ENCODE measurements around the gene NISCH.

NISCH gene

GRCh38 chr3:52477076-52477795 is 21.8 kb downstream of the NISCH start:
- DNase-seq: no peak

- DNase-seq: no peak
These were observed 22.3 kb downstream of the NISCH start for GRCh38 chr3:52477796-52478095.

DNA sequence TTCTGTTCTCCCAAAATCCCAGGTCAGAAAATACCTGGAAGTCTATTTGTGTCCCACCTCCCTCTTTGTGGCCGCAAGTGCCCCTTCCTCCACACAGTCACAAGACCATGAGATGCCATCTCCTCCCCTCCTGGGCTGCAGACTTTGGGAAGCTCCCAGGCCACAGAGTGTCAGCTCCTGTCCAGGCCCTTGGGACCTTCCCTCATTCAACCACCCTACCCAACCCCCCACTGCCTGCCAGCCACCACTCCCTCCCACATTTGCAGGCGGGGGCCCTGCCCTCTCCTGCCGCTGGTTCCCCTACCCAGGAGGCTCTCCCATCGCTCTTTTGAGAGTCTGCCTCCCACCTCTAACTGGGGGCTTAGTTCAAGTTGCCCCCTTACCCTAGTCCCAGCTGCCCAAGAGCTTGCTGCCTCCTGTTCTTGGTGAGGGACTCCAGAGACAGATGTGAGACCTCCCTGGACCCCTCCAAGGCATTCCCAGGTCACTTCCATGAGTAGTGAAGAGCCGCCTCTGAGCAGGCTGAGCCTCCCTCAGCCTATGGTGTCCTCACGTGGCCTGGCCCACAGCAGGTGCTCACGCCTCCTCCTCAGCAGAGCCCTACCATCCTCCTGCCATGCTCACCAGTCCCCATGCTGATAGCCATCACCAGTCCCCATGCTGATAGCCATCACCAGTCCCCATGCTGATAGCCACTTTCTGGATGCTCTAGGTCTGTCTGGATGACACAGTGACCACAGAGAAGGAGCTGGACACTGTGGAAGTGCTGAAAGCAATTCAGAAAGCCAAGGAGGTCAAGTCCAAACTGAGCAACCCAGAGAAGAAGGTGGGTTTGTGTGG is 23.9 kb downstream of the NISCH start:
- no peak for DNase-seq

DNA sequence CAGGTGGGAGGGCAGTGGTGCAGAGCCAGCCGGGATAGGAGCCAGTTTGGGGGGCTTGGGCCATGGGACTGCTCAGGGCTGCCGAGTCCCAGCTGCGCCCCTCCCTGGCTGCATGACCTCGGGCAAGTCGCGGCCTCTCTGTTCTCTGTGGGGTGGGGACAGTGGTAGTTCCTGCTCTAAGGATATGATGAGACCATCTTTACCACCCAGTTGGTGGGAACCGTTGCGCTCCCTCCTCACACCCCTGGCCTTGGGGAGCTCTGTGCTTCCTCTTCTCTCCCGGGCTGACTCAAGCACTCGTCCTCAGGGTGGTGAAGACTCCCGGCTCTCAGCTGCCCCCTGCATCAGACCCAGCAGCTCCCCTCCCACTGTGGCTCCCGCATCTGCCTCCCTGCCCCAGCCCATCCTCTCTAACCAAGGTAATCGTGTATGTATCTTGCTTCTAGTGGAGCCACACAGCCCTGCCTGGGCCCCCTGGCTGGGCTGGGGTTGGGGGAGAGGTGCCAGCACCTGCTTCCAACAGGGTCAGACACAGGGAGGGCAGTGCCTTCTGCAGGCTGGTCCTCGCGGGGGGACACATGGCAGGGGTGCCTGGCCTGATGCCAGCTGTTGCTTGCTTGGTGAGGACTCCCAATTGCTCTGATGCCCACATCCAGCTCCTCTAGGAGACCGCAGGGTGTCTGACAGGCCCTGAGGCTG is 24.6 kb downstream of the NISCH start:
- no peak for DNase-seq

DNA sequence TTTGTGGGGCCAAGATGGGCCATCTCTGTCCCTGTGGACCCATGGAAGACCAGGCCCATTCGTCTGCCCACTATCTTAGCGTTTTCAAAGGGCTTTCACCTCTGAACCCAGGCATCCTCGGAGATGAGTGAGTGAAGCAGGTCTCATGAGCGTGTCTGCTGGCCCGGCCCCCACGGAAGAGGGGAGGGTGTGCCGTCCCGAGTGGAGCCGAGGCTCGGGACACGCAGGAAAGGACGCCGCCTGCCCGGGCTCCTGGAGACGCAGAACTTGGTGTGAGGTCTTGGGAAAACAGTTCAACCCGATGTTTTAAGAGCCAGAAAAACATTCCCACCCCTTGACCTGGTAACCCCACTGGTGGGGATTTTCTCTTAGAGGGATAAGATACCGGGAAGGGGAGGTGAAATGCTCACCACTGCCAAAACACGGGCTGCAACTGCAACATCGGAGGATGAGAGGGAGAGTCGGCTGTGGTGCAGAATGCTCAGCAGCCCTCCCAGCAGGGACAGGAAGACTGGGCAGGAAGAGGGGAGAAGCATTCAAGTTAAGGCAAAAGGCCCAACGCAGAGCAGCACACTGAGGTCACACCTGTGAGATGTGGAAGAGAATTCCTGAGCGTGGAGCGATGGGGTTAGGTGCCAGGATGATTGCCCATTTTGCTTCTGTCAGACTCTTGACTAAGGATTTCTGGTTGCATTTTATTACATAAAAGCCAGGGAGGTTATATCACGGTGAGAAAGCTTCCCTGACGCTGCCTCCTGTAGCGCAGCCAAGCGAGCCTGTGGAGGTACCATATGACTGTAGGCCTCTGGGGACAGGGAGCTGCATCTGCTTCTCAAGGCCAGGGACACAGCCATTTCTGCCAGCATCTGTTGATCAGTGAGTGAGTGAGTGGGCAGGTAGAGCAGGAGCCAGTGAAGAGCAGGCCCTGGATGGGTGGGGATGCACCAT is 25.6 kb downstream of the NISCH start:
- no peak for DNase-seq

DNA sequence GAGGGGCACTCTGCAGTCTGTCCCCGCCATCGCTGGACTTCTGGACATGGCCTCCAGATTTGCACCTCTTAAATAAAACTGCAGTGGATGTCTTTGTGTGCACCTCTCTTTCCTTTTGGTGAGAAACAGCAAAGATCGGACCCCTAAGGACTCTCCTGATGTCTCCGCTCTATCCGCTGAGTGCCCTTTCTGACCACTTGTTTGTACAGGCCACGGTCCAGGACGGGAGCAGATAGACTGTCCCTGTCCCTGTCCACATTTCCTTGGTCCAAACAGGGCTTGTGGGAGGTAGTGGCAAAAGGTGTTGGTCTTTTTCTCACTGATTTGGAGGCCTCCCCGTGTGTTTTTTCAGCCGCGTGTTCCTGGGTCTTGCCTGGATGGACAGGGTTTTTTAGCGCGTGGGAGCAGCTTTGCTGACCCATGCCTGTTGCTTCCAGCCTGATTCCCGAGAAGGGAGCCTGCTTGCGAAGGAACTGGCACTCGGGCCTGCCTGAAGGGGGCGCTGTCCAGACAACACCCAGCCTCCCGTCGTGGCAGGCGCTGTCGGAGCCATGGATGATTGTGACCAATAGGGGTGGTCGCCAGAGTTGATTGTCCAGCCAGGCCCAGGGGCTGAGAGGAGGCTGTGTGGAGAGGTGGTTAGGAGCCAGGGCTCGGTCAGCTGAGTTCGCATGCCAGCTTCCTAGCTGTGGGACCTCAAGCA is 26.6 kb downstream of the NISCH start:
- no peak for DNase-seq

- DNase-seq: no peak
These were observed 27.7 kb downstream of the NISCH start for GRCh38 chr3:52483081-52483480.

- no peak for DNase-seq
These were observed 28.4 kb downstream of the NISCH start for GRCh38 chr3:52483577-52484381.

DNA sequence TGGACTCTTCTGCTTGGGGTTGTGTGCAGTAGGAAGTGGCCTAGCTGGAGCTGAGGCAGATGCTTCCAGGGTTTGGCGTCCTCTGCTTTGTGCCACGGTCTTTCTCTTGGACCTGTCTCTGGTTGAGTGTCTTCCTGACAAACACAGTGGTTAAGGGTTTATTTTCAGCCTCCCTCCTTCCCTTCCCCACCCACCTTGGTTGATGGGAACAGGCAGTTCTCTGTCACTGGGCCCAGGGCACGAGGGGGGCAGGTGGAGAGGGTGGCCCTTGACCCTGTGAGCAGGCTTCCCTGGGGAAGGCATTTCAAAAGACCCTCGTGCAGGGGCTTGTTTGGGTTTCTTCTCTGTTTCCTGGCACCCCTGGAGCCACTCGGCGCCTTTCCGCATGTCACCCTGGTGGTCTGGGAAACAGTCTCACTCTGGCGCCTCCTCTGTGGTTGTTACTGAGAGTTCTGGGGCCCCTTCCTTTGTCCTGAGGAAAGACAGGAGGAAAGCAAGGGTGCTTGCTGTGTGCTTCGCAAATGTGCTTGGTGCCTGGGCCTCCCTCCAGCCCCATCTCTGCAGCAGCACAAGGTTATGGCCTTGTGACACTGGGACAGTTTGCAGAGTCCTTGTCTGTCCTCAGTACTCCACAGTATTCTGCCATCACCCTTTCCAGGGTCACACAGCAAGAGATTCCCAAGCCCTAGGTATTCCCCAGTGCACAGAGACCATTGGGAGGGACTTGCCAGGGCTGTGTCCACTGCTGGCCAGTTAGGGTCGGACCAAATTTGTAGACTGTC is 29.5 kb downstream of the NISCH start:
- DNase-seq: no peak

DNA sequence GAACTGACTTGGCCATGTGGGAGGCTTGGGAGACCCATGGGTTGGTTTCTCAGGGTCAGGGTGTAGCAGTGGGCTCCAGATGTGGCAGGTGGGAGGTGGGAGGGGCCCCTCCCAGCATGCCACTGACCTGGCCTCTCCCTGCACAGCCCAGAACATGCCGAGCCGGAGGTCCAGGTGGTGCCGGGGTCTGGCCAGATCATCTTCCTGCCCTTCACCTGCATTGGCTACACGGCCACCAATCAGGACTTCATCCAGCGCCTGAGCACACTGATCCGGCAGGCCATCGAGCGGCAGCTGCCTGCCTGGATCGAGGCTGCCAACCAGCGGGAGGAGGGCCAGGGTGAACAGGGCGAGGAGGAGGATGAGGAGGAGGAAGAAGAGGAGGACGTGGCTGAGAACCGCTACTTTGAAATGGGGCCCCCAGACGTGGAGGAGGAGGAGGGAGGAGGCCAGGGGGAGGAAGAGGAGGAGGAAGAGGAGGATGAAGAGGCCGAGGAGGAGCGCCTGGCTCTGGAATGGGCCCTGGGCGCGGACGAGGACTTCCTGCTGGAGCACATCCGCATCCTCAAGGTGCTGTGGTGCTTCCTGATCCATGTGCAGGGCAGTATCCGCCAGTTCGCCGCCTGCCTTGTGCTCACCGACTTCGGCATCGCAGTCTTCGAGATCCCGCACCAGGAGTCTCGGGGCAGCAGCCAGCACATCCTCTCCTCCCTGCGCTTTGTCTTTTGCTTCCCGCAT is 31.8 kb downstream of the NISCH start:
- DNase-seq: no peak

- DNase-seq: no peak
These were observed 32.6 kb downstream of the NISCH start for GRCh38 chr3:52487788-52488691.

DNA sequence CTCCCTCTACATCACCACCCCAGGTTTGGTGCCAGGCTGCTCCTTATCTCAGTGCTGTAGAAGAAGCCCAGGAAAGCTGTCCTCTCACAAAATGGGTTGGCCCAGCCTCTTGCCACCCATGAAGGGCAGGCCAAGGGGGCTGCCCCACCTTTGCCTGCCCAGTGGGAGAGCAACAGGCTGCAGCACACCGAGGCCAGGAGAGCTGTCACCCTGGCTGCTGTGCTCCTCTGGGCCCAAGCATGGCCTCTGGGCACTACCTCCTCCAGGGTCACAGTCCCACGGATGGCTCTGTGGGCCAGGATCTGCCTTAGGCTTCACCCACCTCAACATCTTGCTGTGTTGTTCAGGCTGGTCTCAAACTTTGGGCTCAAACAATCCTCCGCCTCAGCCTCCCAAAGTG is 33.3 kb downstream of the NISCH start:
- no peak for DNase-seq

DNA sequence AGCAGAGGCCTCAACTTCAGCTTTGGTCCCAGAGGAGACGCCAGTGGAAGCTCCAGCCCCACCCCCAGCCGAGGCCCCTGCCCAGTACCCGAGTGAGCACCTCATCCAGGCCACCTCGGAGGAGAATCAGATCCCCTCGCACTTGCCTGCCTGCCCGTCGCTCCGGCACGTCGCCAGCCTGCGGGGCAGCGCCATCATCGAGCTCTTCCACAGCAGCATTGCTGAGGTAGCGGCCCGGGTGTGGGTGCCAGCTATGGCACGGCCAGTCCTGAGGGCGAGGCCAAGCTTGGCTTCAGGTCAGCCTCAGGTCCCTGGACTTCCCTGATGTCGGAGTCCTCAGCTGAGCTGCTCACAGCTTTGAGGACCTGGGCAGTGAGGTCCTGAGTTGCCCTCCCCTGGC is 34.0 kb downstream of the NISCH start:
- no peak for DNase-seq

DNA sequence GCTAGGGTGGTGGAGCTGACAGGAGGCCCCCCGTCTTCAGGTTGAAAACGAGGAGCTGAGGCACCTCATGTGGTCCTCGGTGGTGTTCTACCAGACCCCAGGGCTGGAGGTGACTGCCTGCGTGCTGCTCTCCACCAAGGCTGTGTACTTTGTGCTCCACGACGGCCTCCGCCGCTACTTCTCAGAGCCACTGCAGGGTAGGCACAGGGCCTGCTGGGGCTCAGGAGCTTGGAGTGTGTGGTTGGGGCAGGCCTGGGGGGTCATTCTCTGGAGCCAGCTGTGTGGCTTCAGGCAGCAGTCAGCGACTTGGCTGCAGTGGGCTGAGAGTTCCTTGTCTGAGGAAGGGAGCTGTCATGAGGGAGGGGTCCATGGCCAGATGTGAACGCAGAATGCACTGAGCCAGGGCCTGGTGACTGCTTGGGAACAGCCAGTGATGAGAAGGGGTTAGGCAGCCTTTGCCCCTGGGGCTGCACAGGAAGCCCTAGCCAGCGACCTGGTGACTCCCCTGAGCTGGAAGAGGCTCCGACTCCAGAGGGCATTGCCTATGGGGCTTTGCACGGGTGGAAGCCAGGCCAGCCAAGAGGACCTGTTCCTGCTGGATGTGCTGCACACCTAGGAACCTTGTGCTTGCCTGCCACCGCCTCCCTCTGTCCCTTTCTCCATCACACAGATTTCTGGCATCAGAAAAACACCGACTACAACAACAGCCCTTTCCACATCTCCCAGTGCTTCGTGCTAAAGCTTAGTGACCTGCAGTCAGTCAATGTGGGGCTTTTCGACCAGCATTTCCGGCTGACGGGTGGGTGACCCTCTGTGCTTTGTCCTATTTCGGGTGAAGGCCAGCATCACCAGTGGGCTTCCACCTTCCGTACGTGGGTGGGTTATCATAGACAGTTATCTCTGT is 34.9 kb downstream of the NISCH start:
- no peak for DNase-seq

GRCh38 chr3:52490939-52491526 is 35.6 kb downstream of the NISCH start:
- DNase-seq: peak; percentile 73

GRCh38 chr3:52492059-52492458 is 36.7 kb downstream of the NISCH start:
- DNase-seq: no peak
